ENCODE results near the gene LYPD6B.

The LYPD6B gene

GRCh38 chr2:149148194-149149006 lies 109.9 kb downstream of the LYPD6B start:
- H3K4me3 ChIP-seq (ENCODE audit: low read length in 2 of 2) = no peak overlapping the region
- no peak overlapping the region for H3K27ac ChIP-seq (ENCODE audit: low read depth in 2 of 2, low read length in 2 of 2)
- no peaks in the 10 kb centered on the region for H3K4me1 ChIP-seq (ENCODE audit: control insufficient read depth in 2 of 2, insufficient read depth in 2 of 2, low read length in 2 of 2)
- H3K36me3 ChIP-seq (ENCODE audit: control insufficient read depth in 2 of 2, insufficient read depth in 2 of 2, low read length in 2 of 2) = no peaks in the 10 kb centered on the region
- no peaks in the 10 kb centered on the region for H3K27me3 ChIP-seq (ENCODE audit: control insufficient read depth in 2 of 2, insufficient read depth in 2 of 2, low read length in 2 of 2)
- no peak overlapping the region for H3K9ac ChIP-seq (ENCODE audit: low read depth in 1 of 2, low read length in 2 of 2)
- H3K9me3 ChIP-seq (ENCODE audit: control insufficient read depth in 2 of 2, low read length in 2 of 2) = no peaks in the 10 kb centered on the region

- Histone ChIP-seq H3K4me3 (ENCODE audit: low read length in 2 of 2) (no peak overlapping the region), H3K36me3 (ENCODE audit: control insufficient read depth in 2 of 2, insufficient read depth in 2 of 2, low read length in 2 of 2) (no peaks in the 10 kb centered on the region), H3K27ac (ENCODE audit: low read depth in 2 of 2, low read length in 2 of 2) (no peak overlapping the region), H3K4me1 (ENCODE audit: control insufficient read depth in 2 of 2, insufficient read depth in 2 of 2, low read length in 2 of 2) (no peaks in the 10 kb centered on the region), H3K9me3 (ENCODE audit: control insufficient read depth in 2 of 2, low read length in 2 of 2) (no peaks in the 10 kb centered on the region), H3K27me3 (ENCODE audit: control insufficient read depth in 2 of 2, insufficient read depth in 2 of 2, low read length in 2 of 2) (no peaks in the 10 kb centered on the region), H3K9ac (ENCODE audit: low read depth in 1 of 2, low read length in 2 of 2) (no peak overlapping the region)
Observed at GRCh38 chr2:149149007-149149297, 110.5 kb downstream of the LYPD6B start.

GRCh38 chr2:149152469-149152953 lies 114.0 kb downstream of the LYPD6B start:
- Histone ChIP-seq H3K9me3 (ENCODE audit: control insufficient read depth in 2 of 2, low read length in 2 of 2) (no peaks in the 10 kb centered on the region), H3K4me3 (ENCODE audit: low read length in 2 of 2) (no peak overlapping the region), H3K9ac (ENCODE audit: low read depth in 1 of 2, low read length in 2 of 2) (no peak overlapping the region), H3K27me3 (ENCODE audit: control insufficient read depth in 2 of 2, insufficient read depth in 2 of 2, low read length in 2 of 2) (no peaks in the 10 kb centered on the region), H3K4me1 (ENCODE audit: control insufficient read depth in 2 of 2, insufficient read depth in 2 of 2, low read length in 2 of 2) (no peaks in the 10 kb centered on the region), H3K36me3 (ENCODE audit: control insufficient read depth in 2 of 2, insufficient read depth in 2 of 2, low read length in 2 of 2) (no peaks in the 10 kb centered on the region), H3K27ac (ENCODE audit: low read depth in 2 of 2, low read length in 2 of 2) (no peak overlapping the region)

- Histone ChIP-seq H3K27me3 (ENCODE audit: control insufficient read depth in 2 of 2, insufficient read depth in 2 of 2, low read length in 2 of 2) (no peaks in the 10 kb centered on the region), H3K9me3 (ENCODE audit: control insufficient read depth in 2 of 2, low read length in 2 of 2) (no peaks in the 10 kb centered on the region), H3K36me3 (ENCODE audit: control insufficient read depth in 2 of 2, insufficient read depth in 2 of 2, low read length in 2 of 2) (no peaks in the 10 kb centered on the region), H3K9ac (ENCODE audit: low read depth in 1 of 2, low read length in 2 of 2) (no peak overlapping the region), H3K4me1 (ENCODE audit: control insufficient read depth in 2 of 2, insufficient read depth in 2 of 2, low read length in 2 of 2) (no peaks in the 10 kb centered on the region), H3K4me3 (ENCODE audit: low read length in 2 of 2) (no peak overlapping the region), H3K27ac (ENCODE audit: low read depth in 2 of 2, low read length in 2 of 2) (no peak overlapping the region)
Observed at GRCh38 chr2:149155196-149155969, 116.9 kb downstream of the LYPD6B start.

GRCh38 chr2:149155988-149156387 lies 117.5 kb downstream of the LYPD6B start:
- H3K36me3 ChIP-seq (ENCODE audit: control insufficient read depth in 2 of 2, insufficient read depth in 2 of 2, low read length in 2 of 2) = no peaks in the 10 kb centered on the region

GRCh38 chr2:149156971-149157740 lies 118.7 kb downstream of the LYPD6B start:
- H3K36me3 ChIP-seq (ENCODE audit: control insufficient read depth in 2 of 2, insufficient read depth in 2 of 2, low read length in 2 of 2) = no peaks in the 10 kb centered on the region
- H3K27me3 ChIP-seq (ENCODE audit: control insufficient read depth in 2 of 2, insufficient read depth in 2 of 2, low read length in 2 of 2) = no peaks in the 10 kb centered on the region
- no peaks in the 10 kb centered on the region for H3K9me3 ChIP-seq (ENCODE audit: control insufficient read depth in 2 of 2, low read length in 2 of 2)
- H3K4me3 ChIP-seq (ENCODE audit: low read length in 2 of 2) = no peak overlapping the region
- peaks cover 0 to under 1% of the 10 kb centered on the region in 2 donors for H3K4me1 ChIP-seq (ENCODE audit: control insufficient read depth in 2 of 2, insufficient read depth in 2 of 2, low read length in 2 of 2)
- no peak overlapping the region for H3K27ac ChIP-seq (ENCODE audit: low read depth in 2 of 2, low read length in 2 of 2)
- H3K9ac ChIP-seq (ENCODE audit: low read depth in 1 of 2, low read length in 2 of 2) = no peak overlapping the region

More at GRCh38 chr2:149155988-149156387, 117.5 kb downstream of the LYPD6B start:
- H3K4me1 ChIP-seq (ENCODE audit: control insufficient read depth in 2 of 2, insufficient read depth in 2 of 2, low read length in 2 of 2) = no peaks in the 10 kb centered on the region
- H3K9me3 ChIP-seq (ENCODE audit: control insufficient read depth in 2 of 2, low read length in 2 of 2) = no peaks in the 10 kb centered on the region
- no peak overlapping the region for H3K4me3 ChIP-seq (ENCODE audit: low read length in 2 of 2)
- H3K9ac ChIP-seq (ENCODE audit: low read depth in 1 of 2, low read length in 2 of 2) = no peak overlapping the region
- H3K27me3 ChIP-seq (ENCODE audit: control insufficient read depth in 2 of 2, insufficient read depth in 2 of 2, low read length in 2 of 2) = no peaks in the 10 kb centered on the region
- H3K27ac ChIP-seq (ENCODE audit: low read depth in 2 of 2, low read length in 2 of 2) = no peak overlapping the region

GRCh38 chr2:149158957-149159356 lies 120.5 kb downstream of the LYPD6B start:
- Histone ChIP-seq H3K27ac (ENCODE audit: low read depth in 2 of 2, low read length in 2 of 2) (no peak overlapping the region), H3K36me3 (ENCODE audit: control insufficient read depth in 2 of 2, insufficient read depth in 2 of 2, low read length in 2 of 2) (no peaks in the 10 kb centered on the region), H3K9me3 (ENCODE audit: control insufficient read depth in 2 of 2, low read length in 2 of 2) (no peaks in the 10 kb centered on the region), H3K4me1 (ENCODE audit: control insufficient read depth in 2 of 2, insufficient read depth in 2 of 2, low read length in 2 of 2) (peaks cover 0 to 4% of the 10 kb centered on the region in 2 donors), H3K27me3 (ENCODE audit: control insufficient read depth in 2 of 2, insufficient read depth in 2 of 2, low read length in 2 of 2) (no peaks in the 10 kb centered on the region), H3K9ac (ENCODE audit: low read depth in 1 of 2, low read length in 2 of 2) (no peak overlapping the region), H3K4me3 (ENCODE audit: low read length in 2 of 2) (no peak overlapping the region)

GRCh38 chr2:149160195-149160594 lies 121.7 kb downstream of the LYPD6B start:
- Histone ChIP-seq H3K9ac (ENCODE audit: low read depth in 1 of 2, low read length in 2 of 2) (no peak overlapping the region), H3K27ac (ENCODE audit: low read depth in 2 of 2, low read length in 2 of 2) (no peak overlapping the region), H3K4me1 (ENCODE audit: control insufficient read depth in 2 of 2, insufficient read depth in 2 of 2, low read length in 2 of 2) (peaks cover 0 to 4% of the 10 kb centered on the region in 2 donors), H3K4me3 (ENCODE audit: low read length in 2 of 2) (no peak overlapping the region), H3K36me3 (ENCODE audit: control insufficient read depth in 2 of 2, insufficient read depth in 2 of 2, low read length in 2 of 2) (no peaks in the 10 kb centered on the region), H3K9me3 (ENCODE audit: control insufficient read depth in 2 of 2, low read length in 2 of 2) (no peaks in the 10 kb centered on the region), H3K27me3 (ENCODE audit: control insufficient read depth in 2 of 2, insufficient read depth in 2 of 2, low read length in 2 of 2) (no peaks in the 10 kb centered on the region)

GRCh38 chr2:149160701-149161217 lies 122.3 kb downstream of the LYPD6B start:
- Histone ChIP-seq H3K4me3 (ENCODE audit: low read length in 2 of 2) (no peak overlapping the region), H3K36me3 (ENCODE audit: control insufficient read depth in 2 of 2, insufficient read depth in 2 of 2, low read length in 2 of 2) (no peaks in the 10 kb centered on the region), H3K9me3 (ENCODE audit: control insufficient read depth in 2 of 2, low read length in 2 of 2) (no peaks in the 10 kb centered on the region), H3K27ac (ENCODE audit: low read depth in 2 of 2, low read length in 2 of 2) (no peak overlapping the region), H3K4me1 (ENCODE audit: control insufficient read depth in 2 of 2, insufficient read depth in 2 of 2, low read length in 2 of 2) (peaks cover 0 to 4% of the 10 kb centered on the region in 2 donors), H3K27me3 (ENCODE audit: control insufficient read depth in 2 of 2, insufficient read depth in 2 of 2, low read length in 2 of 2) (no peaks in the 10 kb centered on the region), H3K9ac (ENCODE audit: low read depth in 1 of 2, low read length in 2 of 2) (no peak overlapping the region)

Data from mucosa of rectum (tissue), 2 donors.